SK-N-SH (cell line): ENCODE data around the gene C1QTNF3. TPM values are rescaled to one million over a fixed set of nuclear protein-coding genes. Genes with fewer than 3 reads are reported as not detected.

Source experiments
- CTCF ChIA-PET: fragments of 300-600, 350-600 bp; formaldehyde crosslinking; extraction: SDS; loops from one replicate; lab custom pipeline; 2021; lab: Yijun Ruan, JAX
- POLR2A ChIA-PET: fragments of 350-600 bp; sonication (Branson Sonifier 250); formaldehyde crosslinking; extraction: SDS; loops from one replicate; lab custom pipeline; 2020; ENCODE audit warnings: antibody characterized with exemption, inconsistent platforms; lab: Yijun Ruan, JAX
- DNase-seq: peaks from one replicate; pipeline ENCODE4 v3.0.0; 2012
- H2AFZ ChIP-seq: fragments of 200-600 bp; sonication (generic); 2 replicates; pipeline ENCODE4 v1.8.1; 2016; ENCODE audit warnings: antibody characterized with exemption, mild to moderate bottlenecking, low read depth
- H3F3A ChIP-seq: fragments of 200-600 bp; sonication (generic); replicated peaks from 2 replicates; pipeline ENCODE3; 2016; ENCODE audit warnings: antibody characterized with exemption, mild to moderate bottlenecking; ENCODE audit not compliant: insufficient read depth
- H3K27ac ChIP-seq, 2 experiments: fragments of 200-500 bp in 1 of 2; fragments of 200-600 bp in 1 of 2; sonication (Bioruptor generic) in 1 of 2; sonication (generic), shearing (Covaris generic) in 1 of 2; 2 replicates each; pipeline versions ENCODE4 v1.5.1 to v1.6.1; 2014 to 2016; ENCODE audit warnings: low read depth in 2 of 2, inconsistent platforms in 1 of 2, low read length in 1 of 2, mild to moderate bottlenecking in 1 of 2, mixed read lengths in 1 of 2
- H3K27me3 ChIP-seq: fragments of 200-600 bp; sonication (generic), shearing (Covaris generic); 2 replicates; pipeline ENCODE4 v1.6.1; 2016; ENCODE audit warnings: mixed run types; ENCODE audit not compliant: insufficient read depth
- H3K36me3 ChIP-seq, 2 experiments: fragments of 200-500 bp in 1 of 2; fragments of 200-600 bp in 1 of 2; sonication (Bioruptor generic) in 1 of 2; sonication (generic) in 1 of 2; replicated peaks in 1 of 2; 2 replicates each; pipeline versions ENCODE3 to v1.5.1; 2014 to 2016; ENCODE audit warnings: low read length in 1 of 2, mild to moderate bottlenecking in 1 of 2; ENCODE audit not compliant: insufficient read depth in 2 of 2, control insufficient read depth in 1 of 2
- H3K4me1 ChIP-seq, 2 experiments: fragments of 200-500 bp in 1 of 2; fragments of 200-600 bp in 1 of 2; sonication (Bioruptor generic) in 1 of 2; sonication (generic), shearing (Covaris generic) in 1 of 2; 2 replicates each; pipeline versions ENCODE4 v1.5.1 to v1.6.1; 2014 to 2016; ENCODE audit warnings: low read depth in 1 of 2, low read length in 1 of 2, mixed run types in 1 of 2; ENCODE audit not compliant: insufficient read depth in 2 of 2, control insufficient read depth in 1 of 2
- H3K4me2 ChIP-seq: fragments of 200-600 bp; sonication (generic), shearing (Covaris generic); 2 replicates; pipeline ENCODE4 v1.6.1; 2017; ENCODE audit warnings: mixed run types
- H3K4me3 ChIP-seq, 2 experiments: fragments of 200-500 bp in 1 of 2; fragments of 200-600 bp in 1 of 2; sonication (Bioruptor generic) in 1 of 2; sonication (generic), shearing (Covaris generic) in 1 of 2; 2 replicates each; pipeline versions ENCODE4 v1.5.1 to v1.8.1; 2014 to 2016; ENCODE audit warnings: low read depth in 2 of 2, inconsistent platforms in 1 of 2, low read length in 1 of 2, mild to moderate bottlenecking in 1 of 2, mixed read lengths in 1 of 2, moderate library complexity in 1 of 2
- H3K79me2 ChIP-seq: fragments of 200-600 bp; sonication (generic); 2 replicates; pipeline ENCODE4 v1.8.1; 2017; ENCODE audit warnings: mild to moderate bottlenecking; ENCODE audit not compliant: insufficient read depth
- H3K9ac ChIP-seq: fragments of 200-600 bp; sonication (generic); 2 replicates; pipeline ENCODE4 v1.6.1; 2017; ENCODE audit warnings: mixed run types
- H3K9me2 ChIP-seq: fragments of 200-600 bp; sonication (generic); 2 replicates; pipeline ENCODE4 v1.6.1; 2017; ENCODE audit warnings: mixed run types
- H3K9me3 ChIP-seq: fragments of 200-600 bp; sonication (generic); 2 replicates; pipeline ENCODE4 v1.6.1; 2017; ENCODE audit warnings: mixed run types, mild to moderate bottlenecking, moderate library complexity
- H4K20me1 ChIP-seq: fragments of 200-600 bp; sonication (generic); 2 replicates; pipeline ENCODE4 v1.6.1; 2017; ENCODE audit warnings: mild to moderate bottlenecking, mixed run types; ENCODE audit not compliant: insufficient read depth
- CTCF ChIP-seq: fragments of 200-600 bp; sonication (generic); IDR thresholded peaks from 2 replicates; pipeline ENCODE4 v1.6.1; 2017; ENCODE audit warnings: antibody characterized with exemption, mild to moderate bottlenecking, moderate library complexity
- ELF1 ChIP-seq: IDR thresholded peaks from 2 replicates; pipeline ENCODE4 v1.4.0; 2012
- EZH2phosphoT487 ChIP-seq: fragments of 200-600 bp; sonication (generic); IDR thresholded peaks from 2 replicates; pipeline ENCODE4 v1.6.1; 2017; ENCODE audit warnings: low read depth, mixed run types, mild to moderate bottlenecking, antibody characterized with exemption, moderate library complexity, borderline replicate concordance
- FOSL2 ChIP-seq: IDR thresholded peaks from 2 replicates; pipeline ENCODE4 v1.4.0; 2012; ENCODE audit warnings: low read depth, mild to moderate bottlenecking, moderate library complexity, borderline replicate concordance
- FOXJ3 ChIP-seq: sonication (generic); formaldehyde crosslinking; IDR thresholded peaks from 2 replicates; pipeline ENCODE4 v1.5.1; 2020; ENCODE audit warnings: mild to moderate bottlenecking, missing genetic modification reagents
- GABPA ChIP-seq: IDR thresholded peaks from 2 replicates; pipeline ENCODE4 v1.4.0; 2012; ENCODE audit warnings: low read depth, mild to moderate bottlenecking
- IRF3 ChIP-seq: fragments of 150-350 bp; IDR thresholded peaks from 2 replicates; pipeline ENCODE4 v1.6.1; 2016; ENCODE audit warnings: mild to moderate bottlenecking, low read depth, low read length
- JUND ChIP-seq: IDR thresholded peaks from 2 replicates; pipeline ENCODE4 v1.4.0; 2012
- MXI1 ChIP-seq: IDR thresholded peaks from 2 replicates; pipeline ENCODE4 v1.6.1; 2012; ENCODE audit warnings: mild to moderate bottlenecking, low read depth, low read length, improper control_type of control experiment
- NFIC ChIP-seq: IDR thresholded peaks from 2 replicates; pipeline ENCODE4 v1.4.0; 2012; ENCODE audit warnings: borderline replicate concordance
- PBX3 ChIP-seq: IDR thresholded peaks from 2 replicates; pipeline ENCODE4; 2012
- RAD21 ChIP-seq: IDR thresholded peaks from 2 replicates; pipeline ENCODE4 v1.6.1; 2012; ENCODE audit warnings: mild to moderate bottlenecking, low read length
- REST ChIP-seq: IDR thresholded peaks from 2 replicates; pipeline ENCODE4 v1.6.1; 2012; ENCODE audit warnings: mild to moderate bottlenecking, low read depth, low read length, moderate library complexity
- RXRA ChIP-seq: IDR thresholded peaks from 2 replicates; pipeline ENCODE4 v1.4.0; 2012; ENCODE audit warnings: low read depth, mild to moderate bottlenecking, borderline replicate concordance
- SMC3 ChIP-seq: IDR thresholded peaks from 2 replicates; pipeline ENCODE4 v1.6.1; 2012; ENCODE audit warnings: low read depth, low read length, improper control_type of control experiment
- TAF1 ChIP-seq: IDR thresholded peaks from 2 replicates; pipeline ENCODE4 v1.6.1; 2012; ENCODE audit warnings: low read depth, mild to moderate bottlenecking, low read length, moderate library complexity, borderline replicate concordance
- USF1 ChIP-seq: IDR thresholded peaks from 2 replicates; pipeline ENCODE4 v1.4.0; 2012; ENCODE audit warnings: low read depth, borderline replicate concordance
- WGBS: methylation state at CpG from one replicate; pipeline ENCODE4 v1.1.6; 2017; ENCODE audit warnings: low lambda C conversion rate; 5-methylcytosine and 5-hydroxymethylcytosine counted together
- polyA plus RNA-seq, 3 experiments: library from polyadenylated mRNA; depleted of rRNA; stranded (reverse); fragments of >200 nt; gene quantifications; 2 replicates each; pipeline ENCODE4 v1.2.3, GENCODE V29; 2012

The C1QTNF3 gene
- polyA plus RNA-seq, 1 of the 3 experiments (the other 2 are of a cell fraction), result 1.5 TPM

GRCh38 chr5:34005211-34005610 is 37.8 kb downstream of the C1QTNF3 start:
- 100% methylated on average over 4 of the region's 4 CpGs for WGBS
- H3K79me2 ChIP-seq, result peaks cover 14% of the 10 kb centered on the region
- H3K36me3 ChIP-seq, result peaks cover 10 to 29% of the 10 kb centered on the region in 2 experiments
- H3K9me3 ChIP-seq, result no peaks in the 10 kb centered on the region
- H2AFZ ChIP-seq, result no peak overlapping the region
- POLR2A ChIA-PET, result no interaction called here
- CTCF ChIA-PET, result interaction anchor here (2.7 kb wide), 1 partner anchor 8 kb away, joined by 17 read pairs; no protein-coding TSS in a partner anchor
- no peak for TF ChIP-seq REST
- TF ChIP-seq SMC3, result no peak
- no peak for TF ChIP-seq EZH2phosphoT487
- no peak for TF ChIP-seq FOSL2
- TF ChIP-seq FOXJ3 (CRISPR knock-in tag), result no peak
- no peak for TF ChIP-seq GABPA
- TF ChIP-seq JUND, result no peak
- TF ChIP-seq CTCF, result no peak
- H3K9ac ChIP-seq, result no peak overlapping the region
- H3F3A ChIP-seq, result peaks cover 33% of the 10 kb centered on the region
- H3K9me2 ChIP-seq, result no peaks in the 10 kb centered on the region
- no peak overlapping the region for H3K27ac ChIP-seq
- H3K4me2 ChIP-seq, result no peak overlapping the region
- H3K4me1 ChIP-seq, result peaks cover 8 to 9% of the 10 kb centered on the region in 2 experiments
- no peak for DNase-seq
- no peak overlapping the region for H3K4me3 ChIP-seq
- no peaks in the 10 kb centered on the region for H3K27me3 ChIP-seq
- no peaks in the 10 kb centered on the region for H4K20me1 ChIP-seq

GRCh38 chr5:34003941-34004340 is 39.1 kb downstream of the C1QTNF3 start:
- ChIA-PET CTCF (no interaction called here), POLR2A (no interaction called here)
- Histone ChIP-seq H3K27me3 (no peaks in the 10 kb centered on the region), H2AFZ (no peak overlapping the region), H3K4me1 (peaks cover 4 to 9% of the 10 kb centered on the region in 2 experiments; a peak in 3 of 4 replicates), H3K9ac (no peak overlapping the region), H3K4me2 (no peak overlapping the region), H3F3A (peaks cover 24% of the 10 kb centered on the region), H3K4me3 (no peak overlapping the region), H3K9me3 (no peaks in the 10 kb centered on the region), H3K79me2 (peaks cover 14% of the 10 kb centered on the region), H3K36me3 (peaks cover 10 to 35% of the 10 kb centered on the region in 2 experiments), H3K9me2 (no peaks in the 10 kb centered on the region), H3K27ac (no peak overlapping the region), H4K20me1 (no peaks in the 10 kb centered on the region)
- no peak for DNase-seq
- 91% methylated on average over 4 of the region's 4 CpGs for WGBS
- TF ChIP-seq GABPA (no peak), NFIC (no peak), RXRA (no peak), USF1 (no peak), TAF1 (no peak), MXI1 (no peak), JUND (no peak), IRF3 (no peak), ELF1 (no peak), RAD21 (no peak), CTCF (no peak), PBX3 (no peak), FOSL2 (no peak)
